Mesodermal cell (in vitro differentiated cells): ENCODE measurements around the gene ZNF618.

ENCODE experiments used
- H3K27ac ChIP-seq: 2 replicates; pipeline ENCODE4 v1.7.0; 2013; ENCODE audit warnings: mild to moderate bottlenecking, low read depth, low read length, moderate library complexity; ENCODE audit not compliant: severe bottlenecking
- H3K36me3 ChIP-seq: 2 replicates; pipeline ENCODE4 v1.7.1; 2013; ENCODE audit warnings: mild to moderate bottlenecking, low read length, moderate library complexity; ENCODE audit not compliant: control insufficient read depth, insufficient read depth
- H3K4me1 ChIP-seq: one replicate; pipeline ENCODE4 v1.7.1; 2013; ENCODE audit warnings: mild to moderate bottlenecking, low read length; ENCODE audit not compliant: insufficient read depth, control insufficient read depth, poor library complexity, severe bottlenecking
- H3K4me3 ChIP-seq: 2 replicates; pipeline ENCODE4 v1.7.0; 2013; ENCODE audit warnings: low read length, control low read depth, mild to moderate bottlenecking; ENCODE audit not compliant: insufficient read depth, poor library complexity, severe bottlenecking; ENCODE audit errors: extremely low read depth
- H3K9me3 ChIP-seq: 2 replicates; pipeline ENCODE4 v1.7.1; 2013; ENCODE audit warnings: mild to moderate bottlenecking, low read length, moderate library complexity; ENCODE audit not compliant: control insufficient read depth
- WGBS, 2 experiments: methylation state at CpG; one replicate each; pipeline ENCODE4 v1.1.5; 2013; ENCODE audit warnings: missing lambda C conversion rate in 2 of 2; ENCODE audit not compliant: insufficient coverage in 2 of 2; 5-methylcytosine and 5-hydroxymethylcytosine counted together

Gene ZNF618

GRCh38 chr9:113921396-113921925 is 45.4 kb downstream of the ZNF618 start:
- 100% methylated on average over 2 of the region's 3 CpGs; no CpG with 5 or more reads in 1 of the 2 experiments for WGBS, 2 experiments
- peaks cover 6% of the 10 kb centered on the region for H3K9me3 ChIP-seq
- peaks cover 9% of the 10 kb centered on the region for H3K36me3 ChIP-seq
- no peak overlapping the region for H3K27ac ChIP-seq
- no peaks in the 10 kb centered on the region for H3K4me1 ChIP-seq
- H3K4me3 ChIP-seq = no peak overlapping the region

GRCh38 chr9:113922160-113922559 is 46.1 kb downstream of the ZNF618 start:
- no peak overlapping the region for H3K4me3 ChIP-seq
- no peak overlapping the region for H3K27ac ChIP-seq
- peaks cover 6% of the 10 kb centered on the region for H3K36me3 ChIP-seq
- WGBS, 2 experiments = 93 to 97% methylated on average over 2 to 3 of the region's 4 CpGs
- no peaks in the 10 kb centered on the region for H3K4me1 ChIP-seq
- H3K9me3 ChIP-seq = peaks cover 7% of the 10 kb centered on the region

GRCh38 chr9:113926211-113926610 is 50.1 kb downstream of the ZNF618 start:
- Histone ChIP-seq H3K9me3 (peaks cover 26% of the 10 kb centered on the region), H3K36me3 (peaks cover 4% of the 10 kb centered on the region), H3K4me3 (no peak overlapping the region), H3K27ac (no peak overlapping the region), H3K4me1 (no peaks in the 10 kb centered on the region)
- WGBS, 2 experiments = no CpG with 5 or more reads among the region's 1 CpG

GRCh38 chr9:113927277-113927676 is 51.2 kb downstream of the ZNF618 start:
- no peak overlapping the region for H3K4me3 ChIP-seq
- peaks cover 4% of the 10 kb centered on the region for H3K36me3 ChIP-seq
- H3K4me1 ChIP-seq = no peaks in the 10 kb centered on the region
- WGBS, 2 experiments = 63% methylated on average over 1 of the region's 2 CpGs; no CpG with 5 or more reads in 1 of the 2 experiments
- H3K9me3 ChIP-seq = peaks cover 26% of the 10 kb centered on the region
- H3K27ac ChIP-seq = no peak overlapping the region

GRCh38 chr9:113928269-113928668 is 52.2 kb downstream of the ZNF618 start:
- Histone ChIP-seq H3K4me3 (no peak overlapping the region), H3K4me1 (no peaks in the 10 kb centered on the region), H3K36me3 (peaks cover 4% of the 10 kb centered on the region), H3K27ac (no peak overlapping the region), H3K9me3 (peaks cover 22% of the 10 kb centered on the region)
- 100% methylated on average over 1 of the region's 3 CpGs for WGBS, 2 experiments

- Histone ChIP-seq H3K36me3 (peaks cover 4% of the 10 kb centered on the region), H3K4me1 (no peaks in the 10 kb centered on the region), H3K9me3 (peaks cover 20% of the 10 kb centered on the region), H3K4me3 (no peak overlapping the region), H3K27ac (no peak overlapping the region)
- 80 to 100% methylated on average over 1 to 2 of the region's 6 CpGs for WGBS, 2 experiments
These were observed 53.7 kb downstream of the ZNF618 start for GRCh38 chr9:113929634-113930389.

GRCh38 chr9:113930390-113930783 is 54.3 kb downstream of the ZNF618 start:
- peaks cover 4% of the 10 kb centered on the region for H3K36me3 ChIP-seq
- no peak overlapping the region for H3K4me3 ChIP-seq
- H3K4me1 ChIP-seq = no peaks in the 10 kb centered on the region
- H3K27ac ChIP-seq = no peak overlapping the region
- 78 to 87% methylated on average over 3 of the region's 5 CpGs for WGBS, 2 experiments
- peaks cover 20% of the 10 kb centered on the region for H3K9me3 ChIP-seq

GRCh38 chr9:113931140-113931539 is 55.0 kb downstream of the ZNF618 start:
- Histone ChIP-seq H3K9me3 (peaks cover 20% of the 10 kb centered on the region), H3K36me3 (peaks cover 4% of the 10 kb centered on the region), H3K4me1 (no peaks in the 10 kb centered on the region), H3K4me3 (no peak overlapping the region), H3K27ac (no peak overlapping the region)
- WGBS, 2 experiments = 93 to 96% methylated on average over 5 of the region's 5 CpGs

GRCh38 chr9:113931777-113932176 is 55.7 kb downstream of the ZNF618 start:
- no peaks in the 10 kb centered on the region for H3K4me1 ChIP-seq
- peaks cover 20% of the 10 kb centered on the region for H3K9me3 ChIP-seq
- H3K4me3 ChIP-seq = no peak overlapping the region
- H3K27ac ChIP-seq = no peak overlapping the region
- H3K36me3 ChIP-seq = peaks cover 4% of the 10 kb centered on the region
- 83 to 100% methylated on average over 2 to 3 of the region's 4 CpGs for WGBS, 2 experiments

GRCh38 chr9:113932906-113933584 is 56.9 kb downstream of the ZNF618 start:
- Histone ChIP-seq H3K4me1 (no peaks in the 10 kb centered on the region), H3K9me3 (peaks cover 11% of the 10 kb centered on the region), H3K27ac (no peak overlapping the region), H3K36me3 (peaks cover 4% of the 10 kb centered on the region), H3K4me3 (no peak overlapping the region)
- 91% methylated on average over 7 to 8 of the region's 8 CpGs for WGBS, 2 experiments

GRCh38 chr9:113933671-113934070 is 57.6 kb downstream of the ZNF618 start:
- H3K4me3 ChIP-seq = no peak overlapping the region
- peaks cover 3% of the 10 kb centered on the region for H3K36me3 ChIP-seq
- H3K27ac ChIP-seq = no peak overlapping the region
- H3K4me1 ChIP-seq = no peaks in the 10 kb centered on the region
- peaks cover 6% of the 10 kb centered on the region for H3K9me3 ChIP-seq
